HG03565 (cell line): ENCODE results near the gene GRK4.
A peak's percentile ranks its signal among the peaks of the same experiment; 100 is the strongest.

Experiments
- ATAC-seq: cut with Tn5 transposase; IDR thresholded peaks from one replicate; pipeline ENCODE4 v1.9.1; 2021; ENCODE audit warnings: mild to moderate bottlenecking, moderate library complexity; ENCODE audit not compliant: unreplicated experiment

Gene GRK4

DNA sequence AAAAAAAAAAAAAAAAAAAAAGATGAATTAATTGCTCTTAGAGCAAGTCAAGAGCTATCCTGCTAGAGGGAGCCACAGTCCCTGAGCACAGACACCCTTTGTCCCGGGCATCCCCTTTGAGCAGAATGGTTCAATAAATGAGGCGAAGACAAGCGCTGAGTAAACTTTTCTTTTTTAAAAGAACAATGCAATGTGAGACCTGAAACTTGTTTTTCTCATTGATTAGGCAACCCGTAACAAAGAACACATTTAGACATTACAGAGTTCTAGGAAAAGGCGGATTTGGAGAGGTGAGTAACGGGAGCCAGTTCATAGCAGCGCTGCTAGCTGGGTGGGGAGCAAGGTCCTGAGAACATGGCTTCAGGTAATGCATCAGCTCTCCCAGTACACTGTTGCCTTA lies 46.1 kb downstream of the GRK4 start:
- no peak for ATAC-seq

DNA sequence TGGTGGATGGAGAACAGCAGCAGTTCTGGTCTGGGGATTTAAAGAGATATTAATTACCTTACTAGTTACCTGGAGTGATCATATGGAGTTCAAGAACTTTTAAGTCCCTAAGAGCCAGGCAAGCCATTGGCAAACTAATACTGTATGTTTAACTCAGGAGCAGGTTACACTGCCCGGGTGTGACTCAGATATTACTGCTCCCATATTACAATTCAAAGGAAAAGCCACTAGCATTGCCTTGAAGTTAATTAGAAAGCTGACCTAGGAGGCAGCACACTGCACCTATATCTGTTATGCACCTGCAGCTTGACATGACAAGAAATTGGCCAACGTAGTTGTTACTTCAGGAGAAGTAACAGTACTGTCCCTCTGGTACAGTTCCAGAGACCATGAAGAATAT lies 47.2 kb downstream of the GRK4 start:
- no peak for ATAC-seq

DNA sequence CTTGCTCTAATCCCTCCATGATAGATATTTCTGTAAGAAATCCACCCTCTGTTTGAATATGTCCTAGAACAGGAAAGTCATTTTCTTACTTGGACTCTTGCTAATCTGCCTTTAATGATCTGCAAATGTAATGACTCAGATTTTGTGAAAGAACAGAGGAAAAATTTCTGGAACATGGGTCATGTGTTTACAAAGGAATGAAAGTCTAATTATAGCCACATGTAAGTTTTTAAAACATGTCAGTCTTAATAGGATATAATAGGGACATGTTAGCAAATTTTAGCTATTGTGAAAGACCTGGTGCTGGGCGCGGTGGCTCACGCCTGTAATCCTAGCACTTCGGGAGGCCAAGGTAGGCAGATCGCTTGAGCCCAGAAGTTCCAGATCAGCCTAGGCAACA lies 47.6 kb downstream of the GRK4 start:
- ATAC-seq: no peak

DNA sequence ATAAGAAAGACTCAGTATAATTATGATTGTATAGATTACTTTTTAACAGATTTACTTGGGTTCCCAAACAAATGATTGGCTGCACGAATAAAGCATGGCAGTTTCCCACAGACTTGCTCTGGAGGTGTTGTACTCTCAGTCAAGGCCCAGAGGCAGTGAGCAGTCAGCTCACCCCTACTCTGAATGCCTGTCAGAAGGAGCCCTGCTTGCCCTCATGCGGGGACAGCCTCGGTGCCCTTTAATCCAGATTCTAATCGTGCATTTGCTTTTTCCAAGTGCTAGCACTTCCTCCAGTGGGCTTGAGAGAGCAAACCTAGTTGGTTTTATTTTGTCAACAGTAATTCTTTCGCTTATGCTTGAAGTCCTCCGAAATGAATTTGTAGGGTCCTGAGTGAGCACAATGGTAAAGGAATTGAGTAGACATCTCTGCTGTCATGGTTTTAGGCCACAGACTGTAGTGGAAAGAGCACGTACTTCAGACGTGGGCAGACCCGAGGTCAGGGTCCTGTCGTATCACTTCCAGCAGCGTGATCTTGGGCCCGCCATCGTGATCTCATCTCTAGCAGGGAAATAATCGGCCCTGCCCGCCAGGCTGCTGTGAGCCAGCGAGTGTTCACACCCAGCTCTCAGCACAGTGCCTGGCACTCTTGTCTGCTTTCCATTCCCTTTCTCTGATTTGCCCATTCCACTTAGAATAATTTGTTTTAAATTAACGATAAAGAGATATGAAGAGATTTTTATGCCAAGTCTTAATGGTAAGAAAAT lies 48.3 kb downstream of the GRK4 start:
- no peak for ATAC-seq

DNA sequence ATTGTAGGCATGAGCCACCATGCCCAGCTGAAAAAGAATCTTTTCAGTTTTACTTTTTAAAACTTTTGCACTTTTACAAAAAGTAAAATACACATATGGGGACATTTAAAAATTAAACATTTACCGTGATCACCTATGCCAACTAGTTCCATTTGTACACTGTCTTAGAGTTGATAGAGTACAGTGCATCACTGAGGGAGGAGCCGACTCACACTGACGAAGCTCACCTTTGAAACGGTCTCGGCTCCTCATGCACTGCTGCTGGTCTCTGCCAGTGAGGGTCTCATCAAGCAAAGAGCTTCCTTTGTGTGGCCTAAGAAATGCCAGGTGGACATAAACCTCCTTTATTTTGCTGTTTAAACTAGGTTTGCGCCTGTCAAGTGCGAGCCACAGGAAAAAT lies 50.0 kb downstream of the GRK4 start:
- ATAC-seq: no peak

DNA sequence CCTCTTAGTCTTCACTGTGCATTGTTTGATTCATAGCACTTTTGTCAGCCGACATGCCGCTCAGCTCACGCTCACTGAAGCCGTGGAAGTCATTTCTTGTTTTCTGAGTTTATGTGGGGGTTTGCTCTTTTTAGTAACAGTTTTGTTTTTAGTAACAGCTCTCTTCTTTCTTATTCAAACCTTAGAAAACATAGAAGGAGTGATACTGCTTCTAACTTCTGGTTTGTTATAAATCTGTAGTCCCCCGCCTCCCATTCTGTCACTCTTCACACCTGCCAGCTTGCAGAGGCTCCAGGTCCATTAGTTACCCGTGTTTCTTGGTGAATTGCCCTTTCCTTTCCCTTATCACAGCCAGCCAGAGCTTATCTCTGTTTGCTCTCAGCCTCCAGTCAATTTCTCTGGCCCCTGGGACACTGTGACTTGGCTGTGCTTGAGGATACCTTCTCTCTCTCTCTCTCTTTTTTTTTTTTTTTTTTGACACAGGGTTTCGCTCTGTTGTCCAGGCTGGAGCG lies 50.5 kb downstream of the GRK4 start:
- no peak for ATAC-seq

DNA sequence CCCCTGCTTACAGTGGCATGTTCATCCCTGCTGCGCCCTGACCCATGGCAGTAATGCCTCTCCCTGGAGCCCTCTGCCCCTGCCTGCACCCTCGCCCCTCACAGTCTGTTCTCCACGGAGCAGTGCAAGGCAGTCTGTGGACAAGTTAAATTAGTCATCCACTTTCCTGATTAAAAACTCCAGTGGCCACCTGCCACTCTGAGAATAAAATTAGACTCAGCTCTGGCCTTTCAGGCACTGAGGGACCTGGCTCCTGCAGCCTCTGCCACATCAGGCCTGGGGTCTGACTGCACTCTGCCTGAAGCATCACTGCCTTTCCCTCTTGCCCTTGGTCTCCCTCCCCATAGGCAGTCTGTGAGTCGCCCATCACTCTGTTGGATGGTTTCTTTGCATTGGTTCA lies 53.6 kb downstream of the GRK4 start:
- ATAC-seq: no peak

DNA sequence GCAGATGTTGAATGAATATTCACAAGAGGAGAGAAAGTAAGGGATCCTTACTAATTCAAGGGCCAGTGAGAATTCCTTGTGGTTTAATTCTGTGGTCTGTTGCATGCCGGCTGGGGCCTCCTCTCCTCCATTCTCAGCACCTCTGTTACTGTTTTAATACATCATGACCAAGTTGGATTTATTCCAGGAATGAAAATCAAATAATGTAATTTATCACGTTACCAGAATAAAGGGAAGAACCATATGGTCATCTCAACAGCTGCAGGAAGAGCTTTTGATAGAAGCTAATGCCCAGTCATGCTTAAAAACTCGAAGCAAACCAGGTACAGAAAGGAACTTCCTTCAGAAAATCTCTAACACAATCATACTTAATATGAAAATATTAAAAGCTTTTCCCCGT lies 54.1 kb downstream of the GRK4 start:
- no peak for ATAC-seq

DNA sequence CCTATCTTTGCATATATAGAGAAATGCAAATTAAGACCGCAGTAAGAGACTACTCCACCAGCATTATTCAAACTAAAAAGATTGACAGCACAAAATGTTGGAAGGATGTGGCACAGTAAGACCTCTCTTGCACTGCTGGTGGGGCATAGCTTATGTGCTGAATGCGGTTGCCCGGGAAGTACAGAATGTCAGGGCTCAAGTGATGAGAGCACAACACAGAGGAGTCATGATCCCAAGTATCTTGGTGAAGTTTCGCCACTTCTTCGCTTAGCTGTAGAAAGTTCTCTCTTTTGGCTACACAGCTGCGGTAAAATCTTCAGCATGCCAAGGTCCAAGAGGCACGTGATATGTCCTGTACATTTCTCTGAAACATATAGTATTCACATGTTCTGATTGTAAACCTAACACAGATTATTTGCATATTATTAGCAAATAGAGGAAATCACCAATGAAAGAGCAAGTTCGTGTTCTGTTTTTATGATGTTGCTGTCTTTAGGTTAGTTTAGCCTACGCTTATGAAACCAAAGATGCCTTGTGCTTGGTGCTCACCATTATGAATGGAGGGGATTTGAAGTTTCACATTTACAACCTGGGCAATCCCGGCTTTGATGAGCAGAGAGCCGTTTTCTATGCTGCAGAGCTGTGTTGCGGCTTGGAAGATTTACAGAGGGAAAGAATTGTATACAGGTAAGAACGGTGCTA lies 55.9 kb downstream of the GRK4 start:
- ATAC-seq: no peak

DNA sequence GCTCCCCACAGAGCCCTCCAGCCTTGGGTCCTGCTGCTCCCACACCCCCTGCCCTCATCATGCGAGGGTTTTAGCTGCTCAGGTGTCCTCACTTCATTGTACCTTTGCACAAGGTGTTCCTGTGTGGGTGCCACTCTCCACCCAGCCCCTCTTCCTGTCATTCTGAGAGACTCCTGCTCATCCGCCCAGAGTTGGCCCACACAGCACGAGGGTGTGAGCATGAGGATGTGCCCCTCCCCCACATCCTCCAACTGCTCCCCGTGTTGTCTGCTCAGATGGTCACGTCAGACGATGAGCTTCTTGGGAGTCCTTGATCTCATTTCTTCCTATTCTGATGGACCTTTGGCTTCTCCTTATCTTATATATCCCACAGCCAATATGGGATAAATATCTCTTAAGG lies 57.8 kb downstream of the GRK4 start:
- ATAC-seq: no peak

DNA sequence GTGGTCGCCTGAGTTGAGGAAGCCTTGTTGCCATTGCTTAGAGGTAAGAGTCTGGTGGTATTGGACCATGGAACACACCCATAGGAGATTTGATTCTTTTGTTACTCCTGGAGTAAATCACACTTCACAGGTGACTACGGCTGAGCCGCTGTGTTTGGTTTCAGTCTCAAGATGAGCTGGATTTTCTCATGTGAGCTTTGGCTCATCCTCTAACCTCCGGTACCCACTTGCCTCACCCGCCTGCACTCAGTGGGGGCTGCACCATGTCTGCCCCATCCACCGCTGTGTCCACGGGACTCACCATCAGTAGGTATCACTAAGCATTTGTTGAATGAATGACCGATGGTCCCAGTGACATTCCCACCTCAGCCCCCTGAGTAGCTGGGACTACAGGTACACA lies 58.3 kb downstream of the GRK4 start:
- peak; percentile 65 for ATAC-seq

DNA sequence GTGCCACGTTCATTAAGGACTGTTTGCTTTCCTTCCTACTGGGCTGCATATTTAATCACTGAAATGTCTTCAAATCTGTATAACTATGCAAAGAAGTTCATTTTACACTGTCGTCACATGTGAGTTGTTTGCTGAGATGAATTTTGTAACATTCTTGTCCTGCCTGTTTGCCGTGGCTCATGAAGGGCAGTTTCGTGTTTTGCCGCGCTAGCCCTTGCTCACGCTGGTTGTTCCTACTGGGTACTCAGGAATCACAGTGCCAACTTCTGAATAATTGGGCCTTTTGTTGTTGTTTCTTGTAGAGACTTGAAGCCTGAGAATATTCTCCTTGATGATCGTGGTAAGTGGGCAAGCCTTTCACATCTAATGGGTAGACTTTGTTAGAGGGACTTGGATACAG lies 58.7 kb downstream of the GRK4 start:
- ATAC-seq: no peak

DNA sequence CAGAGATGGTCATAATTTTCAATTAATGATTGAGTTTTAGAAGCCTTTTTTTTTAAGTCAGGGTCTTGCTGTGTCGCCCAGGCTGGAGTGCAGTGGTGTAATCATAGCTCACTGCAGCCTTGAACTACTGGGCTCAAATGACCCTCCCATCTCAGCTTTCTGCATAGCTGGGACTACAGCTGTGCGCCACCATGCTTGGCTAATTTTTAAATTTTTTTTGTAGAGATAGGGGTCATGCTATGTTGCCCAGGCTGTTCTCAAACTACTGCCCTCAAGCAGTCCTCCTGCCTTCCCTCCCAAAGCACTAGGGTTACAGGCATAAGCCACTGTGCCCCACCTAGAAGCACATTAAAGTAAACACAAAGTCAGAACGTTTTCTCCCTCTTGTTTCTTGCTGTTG lies 59.3 kb downstream of the GRK4 start:
- ATAC-seq: no peak

DNA sequence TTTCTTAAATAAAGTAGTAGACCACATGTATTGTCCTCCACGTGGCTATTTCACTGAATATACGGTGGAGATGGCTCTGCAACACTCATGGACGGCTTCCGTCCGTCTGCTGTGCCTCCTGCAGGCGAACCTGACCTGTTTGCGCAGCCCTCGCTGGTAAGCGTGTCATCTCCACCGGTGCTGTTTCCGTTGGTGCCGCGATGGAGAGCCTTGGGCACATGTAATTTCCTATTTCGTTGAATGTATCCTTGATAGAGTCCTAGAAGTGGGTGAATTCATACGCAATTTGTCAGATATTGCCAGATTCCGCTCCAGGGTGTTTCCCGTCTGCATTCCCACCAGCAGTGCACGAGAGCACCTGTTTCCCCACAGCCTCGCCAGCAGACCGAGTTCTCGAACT lies 62.5 kb downstream of the GRK4 start:
- no peak for ATAC-seq

DNA sequence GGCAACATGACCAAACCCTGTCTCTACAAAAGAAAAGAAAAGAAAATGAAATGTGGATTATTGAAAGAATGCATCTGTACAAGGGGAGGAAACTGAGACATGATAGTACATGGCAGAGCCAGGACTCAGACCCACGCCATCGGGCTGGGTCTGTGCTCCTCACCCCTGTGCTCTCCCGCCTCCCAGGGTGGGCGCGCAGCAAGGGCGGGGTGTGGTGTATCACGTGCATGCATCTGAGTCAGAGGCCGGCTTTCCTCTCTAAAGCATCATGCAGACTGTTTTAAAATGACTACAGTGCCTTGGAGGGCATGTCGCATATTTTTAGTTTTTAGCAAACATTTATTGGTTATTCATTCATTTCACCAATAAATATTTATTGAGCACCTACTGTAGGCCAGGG lies 63.2 kb downstream of the GRK4 start:
- ATAC-seq: no peak

DNA sequence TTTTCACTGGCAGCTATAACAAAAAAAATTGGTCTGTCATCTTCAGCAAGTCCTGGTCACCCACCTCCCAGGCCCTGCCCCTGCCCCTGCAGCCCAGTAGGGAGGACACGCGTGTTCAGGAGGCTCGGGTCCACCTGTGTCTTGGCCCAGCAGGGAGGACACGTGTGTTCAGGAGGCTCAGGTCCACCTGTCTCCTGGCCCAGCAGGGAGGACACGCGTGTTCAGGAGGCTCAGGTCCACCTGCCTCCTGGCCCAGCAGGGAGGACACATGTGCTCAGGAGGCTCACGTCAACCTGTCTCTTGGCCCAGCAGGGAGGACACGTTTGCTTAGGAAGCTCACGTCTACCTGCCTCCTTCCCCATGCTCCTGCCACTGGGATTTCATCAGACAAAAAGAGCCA lies 66.1 kb downstream of the GRK4 start:
- no peak for ATAC-seq

DNA sequence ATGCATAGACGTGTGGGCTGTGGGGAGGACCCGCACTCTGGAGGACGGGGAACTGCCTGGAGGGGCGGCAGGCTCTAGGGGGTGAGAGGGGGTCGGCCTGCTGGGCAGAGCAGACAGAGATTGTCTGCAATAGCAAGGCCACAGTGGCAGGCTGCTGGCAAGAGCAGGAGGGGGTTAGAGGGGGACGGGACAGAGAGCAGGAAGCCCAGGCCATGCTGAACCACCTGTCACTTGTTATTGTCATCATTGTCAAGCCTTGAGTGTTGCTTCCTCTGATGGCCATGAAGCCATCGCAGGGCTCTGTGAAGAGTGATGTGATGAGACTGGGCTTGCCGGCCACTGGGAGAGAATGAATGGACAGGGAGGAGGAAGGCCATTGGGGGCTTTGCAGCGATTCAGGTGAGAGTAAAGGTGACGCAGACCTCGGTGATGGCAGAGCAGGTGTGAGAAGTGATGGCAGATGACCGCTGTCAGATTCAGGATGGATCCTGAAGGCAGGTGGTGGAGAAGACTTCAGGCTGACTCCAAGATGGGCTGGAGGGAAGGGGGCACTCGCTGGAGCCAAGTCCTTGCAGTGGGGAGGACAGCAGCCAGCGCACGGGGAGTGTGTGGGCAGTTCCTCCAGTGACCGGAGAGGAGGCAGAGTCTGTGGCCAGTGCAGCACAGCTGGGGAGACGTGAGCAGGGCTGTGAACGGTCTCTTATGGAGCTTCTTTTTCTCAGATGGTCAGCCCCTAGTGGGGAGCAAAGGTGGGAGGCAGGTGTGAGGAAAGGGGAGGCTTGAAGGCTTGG lies 67.4 kb downstream of the GRK4 start:
- no peak for ATAC-seq

DNA sequence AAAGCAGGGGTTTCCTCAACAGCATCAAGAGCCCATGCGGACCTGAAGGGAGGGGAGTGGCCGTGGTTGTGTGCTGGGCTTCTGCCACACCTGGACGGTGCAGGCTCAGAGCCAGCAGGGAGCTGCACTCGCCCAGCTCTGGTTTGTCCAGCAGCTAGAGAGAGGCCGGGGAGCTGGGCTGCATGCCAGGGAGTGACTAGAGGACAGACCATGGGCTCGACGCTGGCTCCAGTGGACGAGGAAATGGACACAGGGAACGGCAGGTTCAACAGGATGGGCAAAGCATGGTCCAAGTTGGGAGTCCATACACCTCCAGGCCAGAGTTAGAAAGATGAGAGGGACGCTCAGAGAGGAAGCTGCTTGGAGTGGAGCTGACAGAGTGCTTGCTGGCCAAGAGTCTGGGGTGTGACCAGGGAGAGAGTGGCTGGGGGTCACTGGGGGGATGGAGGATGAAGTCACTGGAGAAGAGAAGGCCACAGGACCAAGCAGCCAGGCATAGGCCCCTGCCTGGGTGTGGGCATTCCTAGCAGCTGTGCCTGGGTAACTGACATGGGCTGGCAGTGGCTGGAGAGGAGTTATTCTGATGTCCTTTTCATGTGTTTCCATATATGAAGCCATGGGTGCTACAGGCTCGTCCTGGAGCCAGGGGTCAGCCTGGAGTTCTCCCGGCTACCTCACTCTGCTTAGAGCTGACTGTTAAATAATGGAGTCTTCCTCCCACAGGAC lies 68.1 kb downstream of the GRK4 start:
- no peak for ATAC-seq

DNA sequence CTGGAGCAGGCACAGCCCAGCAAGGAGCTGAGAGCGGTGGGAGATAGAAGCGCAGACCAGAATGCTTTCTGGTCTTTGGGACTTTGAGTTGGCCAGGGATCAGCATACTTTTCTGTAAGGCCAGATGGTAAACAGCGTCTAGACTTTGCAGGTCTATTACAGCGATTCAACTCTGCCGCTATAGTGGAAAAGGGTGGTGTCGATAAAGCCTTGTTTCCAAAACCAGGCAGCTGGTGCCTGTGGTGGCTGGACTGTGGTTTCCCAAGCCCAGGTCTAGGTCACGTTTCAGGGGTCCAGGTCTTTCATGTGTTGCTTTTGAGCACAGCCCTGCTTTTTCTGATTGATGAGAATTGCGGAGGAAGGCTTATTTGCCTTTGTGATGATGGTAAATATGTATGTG lies 70.9 kb downstream of the GRK4 start:
- no peak for ATAC-seq

DNA sequence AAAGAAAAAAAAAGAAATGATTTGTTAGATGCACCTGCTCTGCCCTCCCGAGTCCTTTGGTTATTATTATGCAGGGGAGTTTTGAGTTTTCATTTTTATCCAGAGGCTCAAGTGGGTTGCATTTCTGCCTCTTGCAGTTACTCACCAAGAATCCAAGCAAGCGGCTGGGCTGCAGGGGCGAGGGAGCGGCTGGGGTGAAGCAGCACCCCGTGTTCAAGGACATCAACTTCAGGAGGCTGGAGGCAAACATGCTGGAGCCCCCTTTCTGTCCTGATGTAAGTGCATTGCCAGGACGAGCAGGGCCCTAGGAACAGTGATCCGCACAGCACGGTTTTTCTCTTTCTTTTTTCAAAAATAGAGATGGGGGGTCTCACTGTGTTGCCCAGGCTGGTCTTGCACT lies 71.9 kb downstream of the GRK4 start:
- ATAC-seq: no peak

DNA sequence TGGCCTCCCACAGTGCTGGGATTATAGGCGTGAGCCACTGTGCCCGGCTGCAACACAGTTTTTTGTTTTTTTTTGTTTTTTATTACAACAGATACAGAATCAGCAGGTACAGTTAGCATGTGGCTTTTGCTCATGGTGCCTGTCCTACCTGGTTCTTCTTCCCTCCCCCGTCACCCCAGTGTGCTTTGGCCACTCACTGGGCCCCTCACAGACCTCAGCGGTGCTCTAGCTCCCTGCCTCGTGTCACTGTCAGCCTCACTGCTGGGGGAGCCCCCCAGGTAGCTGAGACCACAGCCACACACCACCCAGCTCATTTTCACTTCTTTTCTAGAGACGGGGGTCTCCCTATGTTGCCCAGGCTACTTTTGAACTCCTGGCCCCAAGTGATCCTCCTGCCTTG lies 72.3 kb downstream of the GRK4 start:
- ATAC-seq: no peak
